ENCODE data around the gene TLCD2.
A peak's percentile ranks its signal among the peaks of the same experiment; 100 is the strongest.
"Not testable (repeated sequence)": the region's sequence is repeated elsewhere in the genome, so short reads cannot be mapped to it uniquely, and the experiment has no call there.

TLCD2 gene

DNA sequence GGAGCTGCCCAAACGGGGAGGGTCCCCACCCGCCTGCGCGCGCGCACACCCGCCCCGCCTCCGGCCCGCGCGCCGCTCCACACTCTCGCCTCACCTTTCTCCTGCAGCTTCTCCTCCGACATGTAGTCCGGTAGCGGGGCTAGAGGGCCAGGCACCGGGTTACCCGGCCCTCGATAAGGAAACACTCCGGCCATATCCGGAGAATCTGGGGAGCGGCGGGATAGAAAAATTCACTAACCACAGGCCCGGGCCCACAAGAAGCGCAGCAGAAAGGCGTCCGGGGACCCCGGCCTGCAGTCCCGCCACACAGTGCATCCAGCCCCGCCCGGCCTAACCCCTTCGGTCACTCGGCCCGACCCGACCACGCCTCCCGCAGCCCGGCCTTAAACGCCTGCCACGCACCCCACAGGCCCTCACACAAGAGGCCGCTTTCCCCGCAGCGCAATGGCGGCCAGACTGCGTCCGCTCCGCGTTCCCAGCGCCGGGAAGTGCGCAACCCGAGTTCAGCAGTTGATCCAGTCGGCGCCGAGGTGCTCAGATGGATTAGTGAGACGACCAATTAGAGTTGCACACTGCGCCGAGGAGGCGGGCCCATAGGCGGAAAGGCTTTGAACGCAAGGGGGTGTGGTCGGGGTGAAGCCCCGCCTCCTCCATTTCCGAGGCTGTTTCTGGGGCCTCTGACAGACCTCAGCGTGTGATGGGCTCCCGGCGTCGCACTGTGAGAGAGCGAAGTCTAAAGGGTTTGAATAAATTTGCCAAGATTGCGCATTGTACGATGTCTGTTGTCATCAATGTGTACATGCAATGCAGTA lies 25.6 kb downstream of the TLCD2 start, which contains the start of gene PRPF8:
TSS of gene PRPF8 (minus strand) at position 490 of the 812 bp plus-strand sequence. CDS start at position 194, 296 bp downstream.
- peak; percentile 95 for DNase-seq

DNA sequence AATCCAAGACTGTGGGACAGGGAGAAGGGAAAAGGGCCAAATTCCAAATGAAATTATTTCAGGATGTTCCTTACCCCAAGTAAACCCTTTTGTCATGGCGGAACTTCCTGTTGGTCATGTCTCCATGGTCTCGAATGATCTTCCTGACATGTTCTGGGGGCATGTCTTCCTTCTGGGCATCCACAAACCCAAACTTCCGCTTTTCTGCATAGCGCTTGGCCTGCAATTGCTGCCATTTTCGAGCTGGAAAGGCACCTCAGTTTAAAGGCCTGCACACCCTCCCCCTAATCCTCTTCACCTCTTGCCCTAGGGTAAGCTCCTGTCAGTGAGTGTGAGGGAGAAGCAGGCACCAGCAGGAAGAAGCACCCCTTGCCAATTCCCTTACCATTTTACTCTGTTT lies 26.7 kb downstream of the TLCD2 start:
- DNase-seq: no peak

DNA sequence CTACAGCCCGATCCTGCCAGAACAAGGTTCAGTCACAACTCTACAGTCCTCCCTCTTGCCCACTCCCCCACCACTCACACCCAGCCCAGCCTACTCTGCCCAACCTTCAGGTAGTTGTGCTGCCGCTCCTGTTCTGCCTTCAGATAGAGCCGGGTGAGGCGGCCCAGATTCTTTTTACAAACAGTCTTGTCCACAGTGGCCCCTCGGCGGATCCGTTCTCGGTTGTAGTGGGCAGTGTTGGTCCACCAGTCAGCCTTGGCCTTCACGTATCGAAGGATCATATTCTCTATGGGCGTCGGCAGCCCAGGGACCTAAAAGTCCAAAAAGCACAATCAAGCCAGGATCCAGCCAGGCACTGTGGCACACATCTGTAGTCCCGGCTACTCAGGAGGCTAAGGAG lies 33.8 kb downstream of the TLCD2 start:
- DNase-seq: no peak

DNA sequence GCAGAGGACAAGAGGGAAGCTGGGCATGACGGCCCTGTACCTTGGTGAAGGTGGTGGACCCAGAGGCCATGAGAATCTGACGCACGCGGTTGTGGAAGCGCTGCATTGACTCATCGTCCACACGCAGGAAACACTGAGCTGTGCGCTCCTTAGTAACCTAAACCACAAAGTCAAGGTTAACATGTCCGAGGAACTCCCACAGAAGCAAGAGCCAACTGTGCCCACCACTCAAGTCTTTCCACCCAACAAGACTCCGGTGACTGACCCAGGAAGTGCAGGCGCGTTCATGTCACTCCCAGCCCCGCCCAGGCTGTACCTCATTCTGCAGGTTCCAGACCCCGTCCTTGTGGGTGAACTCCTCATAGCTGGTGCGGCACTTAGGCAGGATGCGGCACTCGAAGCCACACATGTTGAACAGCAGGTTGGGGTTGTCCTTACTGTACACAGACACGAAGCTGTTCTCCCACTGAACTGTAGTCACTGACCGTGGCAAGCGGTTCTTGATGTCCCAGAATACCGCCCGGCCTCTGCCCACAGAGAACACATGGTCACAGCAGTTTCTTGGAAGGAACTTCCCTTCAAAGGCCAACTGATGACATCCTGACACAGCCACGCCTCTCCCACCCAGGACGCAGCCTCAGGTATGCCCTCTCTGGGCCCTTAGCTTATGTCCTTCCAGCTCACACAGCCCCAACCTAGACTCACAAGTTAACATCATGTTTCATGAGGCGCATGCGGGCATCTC lies 37.0 kb downstream of the TLCD2 start:
- peak; percentile 26 for DNase-seq

DNA sequence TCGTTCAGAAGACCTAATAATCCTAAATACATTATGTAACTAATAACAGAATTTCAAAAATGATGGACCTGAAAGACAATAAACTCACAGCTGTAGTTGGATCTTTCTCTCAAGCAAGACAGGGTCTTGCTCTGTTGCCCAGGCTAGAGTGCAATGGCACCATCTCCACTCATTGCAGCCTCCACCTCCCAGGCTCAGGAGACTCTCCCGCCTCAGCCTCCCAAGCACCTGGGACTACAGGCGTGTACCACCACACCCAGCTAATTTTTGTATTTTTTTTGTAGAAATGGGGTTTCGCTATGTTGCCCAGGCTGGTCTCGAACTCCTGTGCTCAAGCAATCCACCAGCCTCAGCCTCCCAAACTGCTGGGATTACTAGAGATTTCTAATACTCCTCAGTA lies 46.2 kb downstream of the TLCD2 start:
- not testable (repeated sequence) for DNase-seq

DNA sequence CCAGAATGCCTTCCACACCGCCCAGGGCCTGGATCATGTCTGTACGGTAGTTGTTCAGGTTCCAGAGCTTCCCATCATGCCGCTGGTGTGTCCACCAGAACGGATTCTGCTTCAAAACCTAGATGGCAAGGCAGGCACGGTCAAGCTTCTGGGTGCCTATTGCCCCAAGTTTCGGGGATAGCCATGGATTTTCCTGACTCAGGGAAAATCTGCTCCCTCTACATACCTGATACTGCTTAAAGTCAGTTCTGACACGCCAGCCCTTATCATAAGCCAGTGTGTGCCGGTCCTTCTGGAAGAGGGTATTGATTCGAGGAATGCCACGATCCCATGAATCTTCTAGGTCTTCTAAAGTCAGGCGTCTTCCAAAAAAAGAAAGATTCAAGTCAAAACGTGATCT lies 49.1 kb downstream of the TLCD2 start:
- no peak for DNase-seq

DNA sequence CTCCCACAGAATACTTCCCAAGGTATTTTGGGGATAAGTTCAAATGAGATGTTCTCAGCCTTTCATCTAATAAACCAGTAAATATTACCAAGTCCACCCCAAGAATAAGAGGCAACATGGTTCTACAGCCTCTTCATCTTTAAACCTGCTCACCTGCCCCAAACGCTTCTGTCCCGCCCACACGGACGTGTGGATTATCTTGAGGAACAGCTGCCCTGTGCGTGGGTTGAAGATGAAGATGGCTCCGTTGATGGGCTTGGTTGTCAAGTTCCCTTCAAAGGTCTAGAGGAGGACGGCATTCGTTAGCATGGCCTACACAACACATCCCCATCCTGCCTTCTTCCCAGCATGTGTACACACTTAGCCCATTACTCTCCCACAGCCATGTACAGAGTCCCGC lies 52.1 kb downstream of the TLCD2 start:
- DNase-seq: no peak

DNA sequence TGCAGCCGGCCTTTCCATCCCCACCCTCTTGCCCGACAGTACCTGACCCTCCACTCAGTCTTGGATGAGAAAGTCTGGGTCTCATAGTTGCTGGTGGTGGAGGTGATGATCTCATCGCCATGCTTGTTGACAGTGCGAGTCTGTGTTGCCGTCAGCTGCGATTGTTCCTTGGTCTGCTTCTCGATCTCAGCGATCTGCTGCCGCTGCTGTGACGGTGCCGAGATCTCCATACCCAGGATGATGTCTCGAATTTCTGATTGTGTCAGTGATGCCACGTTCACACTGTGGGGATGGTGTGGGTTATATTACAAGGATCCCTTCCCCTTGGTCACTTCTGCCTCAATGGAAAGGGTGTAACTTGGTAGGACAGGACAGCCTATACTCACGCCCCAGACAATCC lies 56.4 kb downstream of the TLCD2 start:
- DNase-seq: no peak

DNA sequence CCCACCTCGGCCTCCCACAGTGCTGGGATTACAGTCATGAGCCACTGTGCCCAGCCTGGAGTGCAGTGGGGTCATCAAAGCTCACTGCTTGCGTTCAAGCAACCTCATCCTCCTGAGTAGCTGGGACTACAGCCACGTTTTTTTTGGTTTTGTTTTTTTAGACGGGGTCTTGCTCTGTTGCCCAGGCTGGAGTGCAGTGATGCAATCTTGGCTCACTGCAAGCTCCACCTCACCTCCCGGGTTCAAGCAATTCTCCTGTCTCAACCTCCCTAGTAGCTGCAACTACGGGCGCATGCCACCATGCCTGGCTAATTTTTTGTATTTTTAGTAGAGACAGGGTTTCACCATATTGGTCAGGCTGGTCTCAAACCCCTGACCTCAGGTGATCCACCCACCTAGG lies 57.4 kb downstream of the TLCD2 start:
- not testable (repeated sequence) for DNase-seq
